OCI-LY3 (cell line): ENCODE measurements around the gene RASSF6.

Experiments used
- CTCF ChIP-seq: fragments of 200-600, 300-600 bp; sonication (generic); IDR thresholded peaks from 2 replicates; pipeline ENCODE4 v1.5.1; 2014; ENCODE audit warnings: antibody characterized with exemption, low read length, low read depth
- EZH2phosphoT487 ChIP-seq: fragments of 200-600 bp; shearing (Covaris generic); IDR thresholded peaks from 2 replicates; pipeline ENCODE4 v1.6.1; 2018; ENCODE audit warnings: antibody characterized with exemption, mixed run types, low read depth

GRCh38 chr4:73597594-73597993 lies 22.6 kb downstream of the RASSF6 start:
- TF ChIP-seq CTCF (no peak), EZH2phosphoT487 (no peak)
